Hepatocyte (in vitro differentiated cells): ENCODE results near the gene CYP4F11. TPM values are rescaled to one million over a fixed set of nuclear protein-coding genes. Genes with fewer than 3 reads are reported as not detected.
"Not testable (repeated sequence)": the region's sequence is repeated elsewhere in the genome, so short reads cannot be mapped to it uniquely, and the experiment has no call there.

Source experiments
- DNase-seq: peaks from one replicate; pipeline ENCODE4 v3.0.0-alpha.2; 2016; ENCODE audit warnings: low spot score
- H2AFZ ChIP-seq: fragments of 200-600 bp; sonication (generic); 2 replicates; pipeline ENCODE4 v1.6.0; 2016; ENCODE audit warnings: antibody characterized with exemption, mild to moderate bottlenecking
- H3K27ac ChIP-seq: fragments of 200-600 bp; sonication (generic); 2 replicates; pipeline ENCODE4 v1.5.1; 2016; ENCODE audit warnings: mild to moderate bottlenecking
- H3K27me3 ChIP-seq: fragments of 200-600 bp; sonication (generic); 2 replicates; pipeline ENCODE4 v1.6.1; 2016
- H3K36me3 ChIP-seq: fragments of 200-600 bp; sonication (generic); replicated peaks from 2 replicates; pipeline ENCODE4 v1.5.1; 2016; ENCODE audit warnings: low read depth; ENCODE audit not compliant: insufficient read depth
- H3K4me1 ChIP-seq: fragments of 200-600 bp; sonication (generic); 2 replicates; pipeline ENCODE4 v1.5.1; 2016; ENCODE audit warnings: mild to moderate bottlenecking, moderate library complexity; ENCODE audit not compliant: insufficient read depth
- H3K4me2 ChIP-seq: fragments of 200-600 bp; sonication (generic); 2 replicates; pipeline ENCODE4 v1.6.0; 2016
- H3K4me3 ChIP-seq: fragments of 200-600 bp; sonication (generic); 2 replicates; pipeline ENCODE4 v1.5.1; 2016; ENCODE audit warnings: mild to moderate bottlenecking
- H3K79me2 ChIP-seq: fragments of 200-600 bp; sonication (generic); 2 replicates; pipeline ENCODE4 v1.6.0; 2017; ENCODE audit warnings: mild to moderate bottlenecking
- H3K9me2 ChIP-seq: fragments of 200-600 bp; sonication (generic); replicated peaks from 2 replicates; pipeline ENCODE4 v1.6.0; 2017; ENCODE audit warnings: mild to moderate bottlenecking; ENCODE audit not compliant: insufficient read depth
- H3K9me3 ChIP-seq: fragments of 200-600 bp; sonication (generic); 2 replicates; pipeline ENCODE4 v1.5.1; 2016; ENCODE audit warnings: low read depth, mild to moderate bottlenecking
- H4K20me1 ChIP-seq: fragments of 200-600 bp; sonication (generic); 2 replicates; pipeline ENCODE4 v1.6.0; 2016; ENCODE audit warnings: mild to moderate bottlenecking; ENCODE audit not compliant: insufficient read depth, poor library complexity, severe bottlenecking
- CTCF ChIP-seq: fragments of 200-600 bp; sonication (generic); IDR thresholded peaks from 2 replicates; pipeline ENCODE4 v1.5.1; 2016; ENCODE audit warnings: antibody characterized with exemption, mild to moderate bottlenecking; ENCODE audit not compliant: poor library complexity
- EZH2 ChIP-seq: fragments of 200-600 bp; sonication (generic); IDR thresholded peaks from 2 replicates; pipeline ENCODE4 v1.6.1; 2016; ENCODE audit warnings: antibody characterized with exemption, mild to moderate bottlenecking, borderline replicate concordance
- EZH2phosphoT487 ChIP-seq: fragments of 200-600 bp; sonication (generic); IDR thresholded peaks from one replicate; pipeline ENCODE4 v1.6.1; 2018; ENCODE audit warnings: antibody characterized with exemption, mild to moderate bottlenecking, low read depth, moderate library complexity; ENCODE audit not compliant: unreplicated experiment, severe bottlenecking
- WGBS: methylation state at CpG from one replicate; pipeline ENCODE4 v1.1.6; 2016; ENCODE audit warnings: low lambda C conversion rate; ENCODE audit errors: missing lambda C conversion rate; 5-methylcytosine and 5-hydroxymethylcytosine counted together
- polyA plus RNA-seq: library from polyadenylated mRNA; unstranded; fragments of >200 nt; fragmentation: Nextera tagmentation; extraction: Ambion mirVana; gene quantifications from 2 replicates; pipeline ENCODE4 v1.2.1, GENCODE V29; 2016
- total RNA-seq: library from RNA; depleted of rRNA; stranded (reverse); fragments of >200 nt; gene quantifications from 2 replicates; pipeline ENCODE4 v1.2.3, GENCODE V29; 2014

Gene CYP4F11
- total and polyA plus RNA-seq, 2 experiments from 2014 or later: not detected

GRCh38 chr19:15976836-15977689, 42.7 kb upstream of the CYP4F11 start:
- TF ChIP-seq EZH2phosphoT487 (no peak), EZH2 (no peak), CTCF (no peak)
- no peak for DNase-seq
- 41% methylated on average over 10 of the region's 10 CpGs for WGBS

GRCh38 chr19:15974856-15975255, 40.5 kb upstream of the CYP4F11 start:
- 45% methylated on average over 5 of the region's 5 CpGs for WGBS
- Histone ChIP-seq H2AFZ (no peak overlapping the region), H3K4me3 (no peak overlapping the region), H3K36me3 (no peaks in the 10 kb centered on the region), H3K79me2 (no peaks in the 10 kb centered on the region), H3K27ac (no peak overlapping the region), H3K27me3 (no peaks in the 10 kb centered on the region), H3K4me2 (no peak overlapping the region), H3K9me2 (no peaks in the 10 kb centered on the region), H4K20me1 (no peaks in the 10 kb centered on the region), H3K4me1 (no peaks in the 10 kb centered on the region), H3K9me3 (no peaks in the 10 kb centered on the region)
- TF ChIP-seq EZH2phosphoT487: no peak
- TF ChIP-seq CTCF: no peak
- TF ChIP-seq EZH2: no peak
- DNase-seq: no peak

More at GRCh38 chr19:15976836-15977689, 42.7 kb upstream of the CYP4F11 start:
- H3K9me3 ChIP-seq: no peaks in the 10 kb centered on the region
- H3K27me3 ChIP-seq: no peaks in the 10 kb centered on the region
- H3K27ac ChIP-seq: no peak overlapping the region
- H3K4me2 ChIP-seq: no peak overlapping the region
- H3K36me3 ChIP-seq: no peaks in the 10 kb centered on the region
- H3K9me2 ChIP-seq: no peaks in the 10 kb centered on the region
- no peak overlapping the region for H2AFZ ChIP-seq
- H4K20me1 ChIP-seq: no peaks in the 10 kb centered on the region
- no peak overlapping the region for H3K4me3 ChIP-seq
- H3K79me2 ChIP-seq: no peaks in the 10 kb centered on the region
- H3K4me1 ChIP-seq: no peaks in the 10 kb centered on the region

- H3K79me2 ChIP-seq: not testable (repeated sequence)
These were observed 37.7 kb upstream of the CYP4F11 start for GRCh38 chr19:15972043-15972442.

GRCh38 chr19:15971224-15971780, 37.0 kb upstream of the CYP4F11 start:
- H3K9me2 ChIP-seq: no peaks in the 10 kb centered on the region
- H3K4me3 ChIP-seq: no peak overlapping the region
- no peak for TF ChIP-seq EZH2phosphoT487
- DNase-seq: no peak
- no peaks in the 10 kb centered on the region for H3K27me3 ChIP-seq
- WGBS: 59% methylated on average over 5 of the region's 5 CpGs
- no peak overlapping the region for H2AFZ ChIP-seq
- H3K79me2 ChIP-seq: no peaks in the 10 kb centered on the region
- no peaks in the 10 kb centered on the region for H3K9me3 ChIP-seq
- H4K20me1 ChIP-seq: no peaks in the 10 kb centered on the region
- H3K27ac ChIP-seq: no peak overlapping the region
- no peaks in the 10 kb centered on the region for H3K4me1 ChIP-seq
- H3K4me2 ChIP-seq: no peak overlapping the region
- no peaks in the 10 kb centered on the region for H3K36me3 ChIP-seq

More at GRCh38 chr19:15972043-15972442, 37.7 kb upstream of the CYP4F11 start:
- H2AFZ ChIP-seq, H3K27me3 ChIP-seq, H3K4me3 ChIP-seq, H3K4me1 ChIP-seq, H3K36me3 ChIP-seq, H3K9me3 ChIP-seq, H3K9me2 ChIP-seq, H3K27ac ChIP-seq, H4K20me1 ChIP-seq, DNase-seq, H3K4me2 ChIP-seq: not testable (repeated sequence)
